HUES6 (cell line): Measurements from ENCODE around the gene RICTOR.

ENCODE experiments used
- H3K27ac ChIP-seq: 2 replicates; pipeline ENCODE4 v1.7.0; 2013; ENCODE audit warnings: low read depth, mild to moderate bottlenecking, low read length, inconsistent platforms
- H3K27me3 ChIP-seq: 2 replicates; pipeline ENCODE4 v1.6.1; 2013; ENCODE audit warnings: low read length; ENCODE audit not compliant: control insufficient read depth, insufficient read depth
- H3K36me3 ChIP-seq: 2 replicates; pipeline ENCODE4 v1.6.1; 2013; ENCODE audit warnings: low read length; ENCODE audit not compliant: control insufficient read depth, insufficient read depth
- H3K4me1 ChIP-seq: 2 replicates; pipeline ENCODE4 v1.6.1; 2013; ENCODE audit warnings: low read length; ENCODE audit not compliant: control insufficient read depth, insufficient read depth
- H3K4me3 ChIP-seq: 2 replicates; pipeline ENCODE4 v1.5.1; 2013; ENCODE audit warnings: low read depth, low read length
- H3K9ac ChIP-seq: one replicate; pipeline ENCODE4 v1.6.1; 2013; ENCODE audit warnings: mild to moderate bottlenecking, low read length
- H3K9me3 ChIP-seq: 2 replicates; pipeline ENCODE4 v1.6.1; 2013; ENCODE audit warnings: low read depth, low read length; ENCODE audit not compliant: control insufficient read depth, insufficient read depth

The RICTOR gene

GRCh38 chr5:39073767-39074016 lies 507 bp downstream of the RICTOR start:
- 0 out of 2 replicates have a peak, but pooled peaks cover 3% of the 10 kb centered on the region for H3K4me1 ChIP-seq
- peak overlapping the region; percentile 97 for H3K9ac ChIP-seq
- H3K27me3 ChIP-seq: no peaks in the 10 kb centered on the region
- peak overlapping the region; percentile 96 for H3K4me3 ChIP-seq
- no peaks in the 10 kb centered on the region; the same call in 1 of the 2 replicates for H3K36me3 ChIP-seq
- H3K9me3 ChIP-seq: no peaks in the 10 kb centered on the region
- H3K27ac ChIP-seq: 0 out of 2 replicates have a peak overlapping the region, but pooled peaks have one; percentile 35

- peak overlapping the region; percentile 96 for H3K4me3 ChIP-seq
- 0 out of 2 replicates have a peak, but pooled peaks cover 3% of the 10 kb centered on the region for H3K4me1 ChIP-seq
- no peaks in the 10 kb centered on the region for H3K27me3 ChIP-seq
- H3K36me3 ChIP-seq: no peaks in the 10 kb centered on the region; the same call in 1 of the 2 replicates
- H3K9ac ChIP-seq: peak overlapping the region; percentile 97
- H3K27ac ChIP-seq: 0 out of 2 replicates have a peak overlapping the region, but pooled peaks have one; percentile 35
- H3K9me3 ChIP-seq: no peaks in the 10 kb centered on the region
Measured at GRCh38 chr5:39072925-39073766, 1.1 kb downstream of the RICTOR start.

- Histone ChIP-seq H3K27ac (no peak overlapping the region), H3K4me3 (no peak overlapping the region), H3K4me1 (peaks cover 15% of the 10 kb centered on the region; the same call in 1 of the 2 replicates), H3K9me3 (peaks cover 20% of the 10 kb centered on the region), H3K27me3 (no peaks in the 10 kb centered on the region), H3K9ac (no peak overlapping the region), H3K36me3 (peaks cover 12% of the 10 kb centered on the region)
Measured at GRCh38 chr5:39068099-39068498, 6.1 kb downstream of the RICTOR start.

GRCh38 chr5:39064450-39064849 lies 9.7 kb downstream of the RICTOR start:
- Histone ChIP-seq H3K4me1 (peaks cover 12% of the 10 kb centered on the region; the same call in 1 of the 2 replicates), H3K4me3 (no peak overlapping the region), H3K9ac (no peak overlapping the region), H3K27me3 (no peaks in the 10 kb centered on the region), H3K36me3 (peaks cover 12% of the 10 kb centered on the region), H3K27ac (no peak overlapping the region), H3K9me3 (peaks cover 20% of the 10 kb centered on the region)

- Histone ChIP-seq H3K4me3 (no peak overlapping the region), H3K27me3 (no peaks in the 10 kb centered on the region), H3K36me3 (peaks cover 12% of the 10 kb centered on the region), H3K9ac (no peak overlapping the region), H3K9me3 (peaks cover 20% of the 10 kb centered on the region), H3K4me1 (peaks cover 12% of the 10 kb centered on the region; the same call in 1 of the 2 replicates), H3K27ac (no peak overlapping the region)
Measured at GRCh38 chr5:39063037-39063436, 11.2 kb downstream of the RICTOR start.

- Histone ChIP-seq H3K4me1 (peaks cover 12% of the 10 kb centered on the region; the same call in 1 of the 2 replicates), H3K4me3 (no peak overlapping the region), H3K9ac (no peak overlapping the region), H3K9me3 (peaks cover 18% of the 10 kb centered on the region), H3K36me3 (peaks cover 12% of the 10 kb centered on the region), H3K27ac (no peak overlapping the region), H3K27me3 (no peaks in the 10 kb centered on the region)
Measured at GRCh38 chr5:39062530-39062929, 11.7 kb downstream of the RICTOR start.

- Histone ChIP-seq H3K4me1 (peaks cover 12% of the 10 kb centered on the region; the same call in 1 of the 2 replicates), H3K27me3 (no peaks in the 10 kb centered on the region), H3K9ac (no peak overlapping the region), H3K9me3 (peaks cover 15% of the 10 kb centered on the region), H3K4me3 (no peak overlapping the region), H3K36me3 (peaks cover 11% of the 10 kb centered on the region), H3K27ac (no peak overlapping the region)
Measured at GRCh38 chr5:39062104-39062503, 12.1 kb downstream of the RICTOR start.

- Histone ChIP-seq H3K27ac (no peak overlapping the region), H3K36me3 (no peaks in the 10 kb centered on the region), H3K4me1 (peaks cover 4% of the 10 kb centered on the region; the same call in 1 of the 2 replicates), H3K9ac (no peak overlapping the region), H3K9me3 (no peaks in the 10 kb centered on the region), H3K4me3 (no peak overlapping the region), H3K27me3 (no peaks in the 10 kb centered on the region)
Measured at GRCh38 chr5:39059064-39059463, 15.1 kb downstream of the RICTOR start.

GRCh38 chr5:39058178-39058921 lies 15.8 kb downstream of the RICTOR start:
- H3K4me3 ChIP-seq: no peak overlapping the region
- H3K9ac ChIP-seq: no peak overlapping the region
- no peaks in the 10 kb centered on the region for H3K9me3 ChIP-seq
- no peaks in the 10 kb centered on the region for H3K27me3 ChIP-seq
- H3K27ac ChIP-seq: no peak overlapping the region
- no peaks in the 10 kb centered on the region for H3K36me3 ChIP-seq
- peaks cover 1% of the 10 kb centered on the region; the same call in 1 of the 2 replicates for H3K4me1 ChIP-seq

- H3K9me3 ChIP-seq: no peaks in the 10 kb centered on the region
- H3K9ac ChIP-seq: no peak overlapping the region
- H3K4me1 ChIP-seq: no peaks in the 10 kb centered on the region
- H3K27ac ChIP-seq: no peak overlapping the region
- no peak overlapping the region for H3K4me3 ChIP-seq
- H3K36me3 ChIP-seq: no peaks in the 10 kb centered on the region
- no peaks in the 10 kb centered on the region for H3K27me3 ChIP-seq
Measured at GRCh38 chr5:39057734-39058133, 16.5 kb downstream of the RICTOR start.
